SK-N-SH (cell line): ENCODE measurements around the gene REC8.

Source experiments
- POLR2AphosphoS5 ChIP-seq: IDR thresholded peaks from 2 replicates; pipeline ENCODE4 v1.6.1; 2012; ENCODE audit warnings: low read depth, low read length
- TCF12 ChIP-seq: IDR thresholded peaks from 2 replicates; pipeline ENCODE4 v1.4.0; 2012
- TEAD4 ChIP-seq: IDR thresholded peaks from 2 replicates; pipeline ENCODE4 v1.4.0; 2012; ENCODE audit warnings: mild to moderate bottlenecking, borderline replicate concordance; ENCODE audit not compliant: insufficient read depth
- TF ChIP-seq, protein P1 (sequence below): fragments of 200-600 bp; sonication (generic); IDR thresholded peaks from 2 replicates; pipeline ENCODE4 v1.6.1; 2017; ENCODE audit warnings: antibody characterized with exemption, mild to moderate bottlenecking, moderate library complexity
- TF ChIP-seq, protein P2 (sequence below): fragments of 150-350 bp; IDR thresholded peaks from 2 replicates; pipeline ENCODE4 v1.6.1; 2017; ENCODE audit warnings: antibody characterized with exemption, low read length, low read depth, borderline replicate concordance
- TF ChIP-seq, protein P3 (sequence below): IDR thresholded peaks from 2 replicates; pipeline ENCODE4 v1.4.0; 2012; ENCODE audit warnings: low read depth

DNA sequence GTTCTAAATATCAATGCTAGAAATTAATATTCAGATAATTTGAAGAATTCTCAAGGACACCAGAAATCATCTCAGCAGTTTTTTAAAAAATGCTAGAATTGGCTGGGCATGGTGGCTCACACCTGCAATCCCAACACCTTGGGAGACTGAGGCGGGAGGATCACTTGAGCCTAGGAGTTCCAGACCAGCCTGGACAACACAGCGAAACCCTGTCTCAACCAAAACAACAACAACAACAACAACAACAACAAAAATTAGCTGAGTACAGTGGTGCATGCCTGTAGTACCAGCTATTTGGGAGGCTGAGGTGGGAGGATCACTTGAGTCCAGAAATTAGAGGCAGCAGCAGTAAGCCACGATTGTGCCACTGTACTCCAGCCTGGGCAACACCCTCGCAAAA lies 47.2 kb downstream of the REC8 start:
- TF ChIP-seq, protein P1, sequence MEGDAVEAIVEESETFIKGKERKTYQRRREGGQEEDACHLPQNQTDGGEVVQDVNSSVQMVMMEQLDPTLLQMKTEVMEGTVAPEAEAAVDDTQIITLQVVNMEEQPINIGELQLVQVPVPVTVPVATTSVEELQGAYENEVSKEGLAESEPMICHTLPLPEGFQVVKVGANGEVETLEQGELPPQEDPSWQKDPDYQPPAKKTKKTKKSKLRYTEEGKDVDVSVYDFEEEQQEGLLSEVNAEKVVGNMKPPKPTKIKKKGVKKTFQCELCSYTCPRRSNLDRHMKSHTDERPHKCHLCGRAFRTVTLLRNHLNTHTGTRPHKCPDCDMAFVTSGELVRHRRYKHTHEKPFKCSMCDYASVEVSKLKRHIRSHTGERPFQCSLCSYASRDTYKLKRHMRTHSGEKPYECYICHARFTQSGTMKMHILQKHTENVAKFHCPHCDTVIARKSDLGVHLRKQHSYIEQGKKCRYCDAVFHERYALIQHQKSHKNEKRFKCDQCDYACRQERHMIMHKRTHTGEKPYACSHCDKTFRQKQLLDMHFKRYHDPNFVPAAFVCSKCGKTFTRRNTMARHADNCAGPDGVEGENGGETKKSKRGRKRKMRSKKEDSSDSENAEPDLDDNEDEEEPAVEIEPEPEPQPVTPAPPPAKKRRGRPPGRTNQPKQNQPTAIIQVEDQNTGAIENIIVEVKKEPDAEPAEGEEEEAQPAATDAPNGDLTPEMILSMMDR, result no peak
- TF ChIP-seq TCF12 (no peak), TEAD4 (no peak), POLR2AphosphoS5 (no peak)
- TF ChIP-seq, protein P2, sequence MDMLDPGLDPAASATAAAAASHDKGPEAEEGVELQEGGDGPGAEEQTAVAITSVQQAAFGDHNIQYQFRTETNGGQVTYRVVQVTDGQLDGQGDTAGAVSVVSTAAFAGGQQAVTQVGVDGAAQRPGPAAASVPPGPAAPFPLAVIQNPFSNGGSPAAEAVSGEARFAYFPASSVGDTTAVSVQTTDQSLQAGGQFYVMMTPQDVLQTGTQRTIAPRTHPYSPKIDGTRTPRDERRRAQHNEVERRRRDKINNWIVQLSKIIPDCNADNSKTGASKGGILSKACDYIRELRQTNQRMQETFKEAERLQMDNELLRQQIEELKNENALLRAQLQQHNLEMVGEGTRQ, result no peak
- TF ChIP-seq, protein P3, sequence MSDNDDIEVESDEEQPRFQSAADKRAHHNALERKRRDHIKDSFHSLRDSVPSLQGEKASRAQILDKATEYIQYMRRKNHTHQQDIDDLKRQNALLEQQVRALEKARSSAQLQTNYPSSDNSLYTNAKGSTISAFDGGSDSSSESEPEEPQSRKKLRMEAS, result no peak
